Stimulated activated CD4-positive, alpha-beta T cell treated with anti-CD3 and anti-CD28 coated beads, Interleukin-15, amount 100 ng/mL, for 48 hours (primary cell): ENCODE data around the gene CCL4L2.
"Not testable (repeated sequence)": the region's sequence is repeated elsewhere in the genome, so short reads cannot be mapped to it uniquely, and the experiment has no call there.

ENCODE experiments used
- DNase-seq, 2 donors: peaks; one replicate each; pipeline ENCODE4 v3.0.0-alpha.2; 2020; ENCODE audit warnings: low read depth in 2 of 2

The CCL4L2 gene

DNA sequence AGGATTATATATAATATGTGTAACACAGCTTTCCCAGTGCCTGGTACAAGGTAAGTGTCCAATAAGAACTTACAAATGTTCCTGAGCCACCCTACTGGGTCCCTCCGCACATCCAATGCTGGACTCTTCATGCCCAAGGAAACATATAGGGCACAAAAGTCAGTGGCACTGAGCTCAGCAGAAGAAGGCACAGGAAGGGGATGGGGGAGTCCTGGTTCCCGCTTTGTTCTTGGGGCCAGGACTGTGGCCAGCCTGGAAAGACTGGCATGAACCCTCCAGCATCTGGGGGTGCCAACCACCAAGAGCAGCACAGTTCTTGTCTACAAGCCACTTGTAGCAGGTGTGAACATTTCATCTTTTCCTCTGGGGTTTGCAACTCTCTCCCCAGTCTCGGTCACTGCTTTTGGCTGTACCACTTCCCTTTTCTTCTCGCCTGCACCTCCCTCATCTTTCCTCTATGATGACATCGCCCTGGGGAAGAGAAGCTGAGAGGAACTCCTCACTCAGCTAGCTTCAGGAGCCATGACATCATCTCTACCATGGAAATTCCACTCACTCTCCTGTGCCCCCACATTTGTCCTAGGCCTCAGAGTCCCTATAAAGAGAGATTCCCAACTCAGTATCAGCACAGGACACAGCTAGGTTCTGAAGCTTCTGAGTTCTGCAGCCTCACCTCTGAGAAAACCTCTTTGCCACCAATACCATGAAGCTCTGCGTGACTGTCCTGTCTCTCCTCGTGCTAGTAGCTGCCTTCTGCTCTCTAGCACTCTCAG is at the start of gene CCL4L2:
Gene CCL4L2 (plus strand): TSS at position 625 of the 773 bp plus-strand sequence.
- not testable (repeated sequence) for DNase-seq

DNA sequence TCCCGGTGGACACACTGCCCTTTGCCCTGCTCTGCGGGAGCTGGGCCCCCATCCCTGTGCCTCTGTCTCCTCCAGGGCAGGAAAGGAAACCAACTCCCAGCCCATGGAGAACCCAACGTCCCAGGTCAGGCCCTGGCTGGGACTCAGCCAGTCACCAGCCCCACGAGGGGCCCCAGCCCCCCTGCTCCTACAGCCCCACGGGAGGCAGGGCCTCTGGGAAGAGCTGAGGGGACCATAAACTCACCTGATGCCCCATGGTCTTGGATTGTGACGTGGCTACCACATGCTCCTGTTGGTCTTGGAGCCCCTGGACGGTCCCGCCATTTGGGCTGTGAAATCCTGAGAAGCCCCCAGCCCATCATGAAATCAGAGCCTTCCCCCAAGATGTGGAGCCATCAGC is 42.0 kb upstream of the CCL4L2 start:
- DNase-seq, result not testable (repeated sequence)

DNA sequence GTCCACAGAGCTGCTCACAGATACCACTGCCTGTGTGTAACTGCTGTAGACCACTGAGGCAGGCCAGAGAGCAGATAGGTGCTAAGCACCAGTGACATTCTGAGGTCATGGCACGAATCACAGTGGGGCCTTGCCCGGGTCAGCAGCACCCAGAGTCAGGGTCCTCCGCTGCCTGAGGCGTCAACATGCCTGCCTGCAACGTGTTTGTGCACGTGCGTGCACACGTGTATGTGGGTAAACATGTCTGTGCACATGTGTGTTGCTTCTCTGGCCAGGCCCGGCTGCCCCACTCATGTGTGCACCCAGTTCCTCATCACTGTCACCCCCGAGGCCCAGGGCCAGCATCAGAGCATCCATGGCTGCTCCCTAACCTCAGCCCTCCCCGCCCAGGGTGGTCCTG is 34.3 kb upstream of the CCL4L2 start, which contains the start of gene TBC1D3B:
Gene TBC1D3B (minus strand): TSS at position 101 of the 400 bp plus-strand sequence. CDS start 1,586 bp downstream, outside the sequence.
- not testable (repeated sequence) for DNase-seq

DNA sequence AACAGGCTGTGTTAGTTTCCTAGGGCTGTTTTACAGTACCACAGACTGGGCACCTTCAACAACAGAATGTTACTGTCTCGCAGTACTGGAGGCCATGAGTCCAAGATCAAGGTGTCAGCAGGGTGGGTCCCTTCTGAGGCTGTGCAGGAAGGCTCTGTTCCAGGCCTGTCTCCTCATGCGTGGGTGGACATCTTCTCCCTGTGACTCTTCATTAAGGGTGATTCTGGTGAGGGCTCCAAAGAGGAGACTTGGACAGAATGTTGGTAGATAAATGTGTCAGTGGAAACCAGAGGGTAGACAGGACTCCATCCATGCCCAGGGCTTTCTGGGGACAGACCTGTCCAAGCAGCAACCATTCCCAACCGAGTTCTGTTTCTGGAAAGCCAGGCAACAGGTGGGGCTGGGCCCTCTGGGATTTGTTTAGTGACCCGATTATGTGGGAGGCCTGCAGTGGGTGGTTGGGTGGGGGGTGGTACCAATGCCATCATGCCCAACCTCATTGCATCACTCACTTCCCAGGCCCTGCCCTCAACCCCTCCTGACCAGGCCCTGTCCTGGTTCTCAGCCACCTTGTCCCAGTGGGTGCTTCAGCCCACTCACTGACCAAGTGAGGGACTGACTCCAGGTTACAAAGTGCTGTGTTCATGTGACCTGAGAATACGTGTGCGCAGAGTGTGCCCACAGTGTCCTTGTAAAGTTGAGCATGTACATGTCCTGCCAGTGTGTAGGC is 29.3 kb upstream of the CCL4L2 start:
- not testable (repeated sequence) for DNase-seq

DNA sequence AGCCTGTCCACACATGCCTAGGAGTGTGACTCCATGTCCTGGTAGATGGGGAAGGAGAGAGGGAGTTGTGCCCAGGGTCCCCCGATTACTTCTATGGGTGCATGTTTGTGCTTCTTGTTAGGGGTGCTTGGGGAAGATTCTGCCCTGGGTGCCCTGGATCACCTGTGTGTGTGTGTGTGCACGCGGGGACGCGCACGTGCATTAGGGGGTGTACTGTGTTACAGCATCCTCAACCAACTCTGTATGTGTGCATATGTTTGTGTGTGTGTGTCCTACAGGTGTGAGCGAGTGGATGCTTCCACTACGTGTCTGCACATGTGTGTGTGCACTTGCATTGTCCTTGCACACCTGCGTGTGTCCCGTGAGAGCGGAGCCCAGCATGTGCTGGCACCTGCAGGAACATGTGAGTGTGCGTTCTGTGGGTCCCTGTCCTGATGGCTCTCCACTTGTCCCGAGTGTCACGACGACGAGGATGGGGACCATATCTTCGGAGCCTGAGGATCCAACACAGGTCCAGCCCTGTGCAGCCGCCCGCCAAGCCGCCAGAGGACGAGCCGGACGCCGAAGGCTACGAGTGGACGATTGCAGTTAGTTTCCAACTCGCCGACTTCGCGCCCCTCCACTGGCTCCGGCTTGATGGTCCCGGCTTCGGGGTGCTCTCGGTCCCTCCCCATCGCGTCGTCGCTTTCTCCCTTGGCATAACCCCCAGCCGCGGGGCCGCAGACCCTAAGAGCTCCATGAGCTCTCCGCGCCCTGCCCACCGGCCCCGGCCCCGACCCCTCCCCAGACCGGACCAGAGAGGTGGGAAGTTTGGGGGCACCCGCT is 28.5 kb upstream of the CCL4L2 start:
- DNase-seq, result no peak

DNA sequence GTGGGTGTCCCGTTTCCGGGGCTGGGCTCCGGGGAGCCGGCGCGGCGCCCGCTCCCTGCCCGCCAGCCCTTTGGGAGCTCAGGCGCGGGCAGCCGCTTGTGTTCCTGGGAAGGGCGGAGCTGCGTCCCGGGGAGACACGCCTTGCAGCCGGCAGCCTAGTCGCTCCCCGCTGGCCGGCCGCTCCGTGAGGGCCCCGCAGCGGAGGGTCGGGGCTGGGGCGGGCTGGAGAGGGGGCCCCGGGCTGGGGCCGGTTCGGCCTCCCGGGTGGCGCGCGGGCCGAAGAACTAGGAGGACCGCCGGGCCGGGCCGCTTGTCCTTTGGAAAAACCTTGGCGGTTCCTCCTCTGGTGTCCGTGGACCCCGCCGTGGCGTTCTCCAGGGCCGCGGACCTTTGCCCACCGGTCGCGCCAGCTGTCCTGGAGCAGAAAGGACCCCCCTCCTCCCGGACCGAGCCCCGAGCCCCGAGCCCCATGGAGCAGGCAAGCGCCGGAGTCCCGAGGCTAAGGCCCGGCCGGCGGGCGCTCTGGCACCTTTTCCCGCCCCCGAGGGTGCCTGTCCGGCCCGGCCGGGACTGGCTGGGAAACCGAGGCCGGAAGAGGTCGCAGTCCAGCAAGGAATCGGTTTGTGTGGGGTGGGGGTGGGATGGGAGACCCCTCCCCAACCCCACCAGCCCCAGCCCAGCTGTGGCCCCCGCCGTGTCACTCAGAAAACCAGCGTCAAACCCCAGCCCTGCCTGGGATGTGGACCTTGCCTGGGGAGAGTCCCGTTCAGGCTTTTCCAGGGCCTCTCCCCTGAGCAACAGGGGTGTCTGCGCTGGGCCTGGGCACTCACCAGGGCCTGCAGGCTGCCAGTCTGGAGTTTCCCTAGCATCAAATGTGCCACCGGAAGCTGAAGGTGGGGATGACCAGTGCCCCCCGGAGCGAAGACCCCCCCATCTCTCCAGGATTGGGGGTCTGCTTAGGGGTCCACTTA is 27.6 kb upstream of the CCL4L2 start:
- no peak for DNase-seq

DNA sequence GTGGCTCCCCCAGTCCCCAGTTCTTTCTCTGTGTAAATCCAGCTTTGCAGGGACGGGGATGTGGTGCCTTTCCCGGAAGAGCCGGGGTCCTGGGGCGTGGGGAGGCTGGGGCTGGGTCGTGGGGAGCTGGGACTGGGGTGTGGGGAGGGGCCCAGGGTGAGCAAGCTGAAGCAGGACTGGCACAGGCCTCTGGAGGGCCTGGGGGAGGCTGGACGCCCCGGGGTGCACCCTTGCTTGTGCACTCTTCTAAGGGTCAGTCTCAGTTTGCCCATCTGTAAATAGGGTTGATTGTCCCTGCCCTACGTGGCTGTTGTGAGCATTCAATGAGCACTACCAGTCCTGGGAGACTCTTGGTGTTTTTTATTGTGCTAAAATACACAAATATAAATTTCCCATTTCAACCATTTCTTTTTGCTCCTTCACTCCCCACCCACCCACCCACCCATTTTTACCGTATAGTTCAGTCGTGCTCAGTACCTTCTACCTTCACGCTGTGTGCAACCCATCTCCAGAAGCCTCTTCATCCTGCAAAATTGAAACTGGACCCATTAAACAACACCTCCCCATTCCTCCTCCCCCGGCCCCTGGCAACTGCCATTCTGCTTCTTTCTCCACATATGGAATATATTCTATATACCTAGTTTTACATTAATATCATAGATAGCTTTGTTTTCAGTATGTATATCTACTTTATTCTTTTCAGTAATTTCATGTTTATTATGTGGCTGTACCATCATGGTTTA is 26.7 kb upstream of the CCL4L2 start:
- DNase-seq, result no peak

DNA sequence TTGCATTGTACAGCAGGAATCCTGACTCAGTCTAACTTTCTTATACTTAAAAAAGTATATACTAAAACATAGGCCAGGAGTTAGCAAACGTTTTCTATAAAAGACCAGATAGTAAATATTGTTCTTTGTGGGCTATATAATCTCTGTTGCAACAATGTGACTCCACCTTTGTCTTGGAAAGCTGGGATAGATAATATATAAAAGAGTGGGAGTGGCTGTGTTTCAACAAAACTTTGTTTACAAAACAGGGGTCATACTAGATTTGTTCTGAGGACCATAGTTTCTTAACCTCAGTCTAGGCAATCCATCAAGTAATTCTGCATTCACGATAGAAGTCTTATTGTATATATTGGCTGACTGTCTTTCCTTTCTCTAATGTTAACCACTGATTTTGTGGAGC is 25.4 kb upstream of the CCL4L2 start:
- DNase-seq, result no peak

DNA sequence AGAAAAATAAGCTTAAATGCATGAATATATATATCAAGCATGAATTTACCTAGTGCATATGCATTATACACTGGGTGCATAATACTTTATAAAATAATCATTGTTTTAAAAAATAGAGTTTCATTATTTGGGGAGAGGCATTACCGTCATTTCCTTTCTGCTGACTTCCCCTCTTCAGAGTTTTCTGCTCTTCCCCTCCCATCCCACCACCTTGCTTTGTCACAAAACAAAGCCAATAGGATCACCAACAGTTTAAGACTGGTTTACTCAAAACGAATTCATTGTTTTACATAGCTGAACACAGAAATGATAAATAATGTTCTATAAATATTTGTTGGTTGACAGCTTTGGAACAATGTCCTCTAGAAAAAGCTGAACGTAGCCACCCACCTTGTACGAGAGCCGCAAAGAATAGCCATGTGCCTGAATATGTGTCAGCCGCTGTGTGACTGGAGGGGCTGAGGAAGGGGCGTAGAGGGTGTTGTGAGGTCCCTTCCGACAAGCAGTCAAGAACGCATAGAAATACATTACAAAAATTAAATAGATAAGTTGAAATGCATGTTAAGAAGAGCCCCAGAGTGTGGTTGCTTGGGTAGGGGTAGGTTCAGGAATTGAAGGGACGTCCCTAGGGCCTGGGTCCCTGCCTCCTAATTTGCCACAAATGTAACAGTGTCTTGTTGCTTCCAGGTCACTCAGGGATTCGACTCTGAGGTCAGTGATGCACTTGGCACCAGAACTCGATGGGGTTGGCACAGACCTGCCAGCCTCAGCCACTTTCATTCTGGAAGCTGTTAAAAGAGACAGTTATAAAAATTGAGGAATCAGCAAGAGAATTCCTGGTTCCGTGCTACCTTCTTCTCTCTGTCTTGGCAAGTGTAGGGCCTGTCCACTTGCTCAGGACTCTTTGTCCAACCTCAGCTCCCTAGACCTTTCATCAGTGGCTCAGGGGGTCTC is 23.8 kb upstream of the CCL4L2 start:
- DNase-seq, result not testable (repeated sequence)

DNA sequence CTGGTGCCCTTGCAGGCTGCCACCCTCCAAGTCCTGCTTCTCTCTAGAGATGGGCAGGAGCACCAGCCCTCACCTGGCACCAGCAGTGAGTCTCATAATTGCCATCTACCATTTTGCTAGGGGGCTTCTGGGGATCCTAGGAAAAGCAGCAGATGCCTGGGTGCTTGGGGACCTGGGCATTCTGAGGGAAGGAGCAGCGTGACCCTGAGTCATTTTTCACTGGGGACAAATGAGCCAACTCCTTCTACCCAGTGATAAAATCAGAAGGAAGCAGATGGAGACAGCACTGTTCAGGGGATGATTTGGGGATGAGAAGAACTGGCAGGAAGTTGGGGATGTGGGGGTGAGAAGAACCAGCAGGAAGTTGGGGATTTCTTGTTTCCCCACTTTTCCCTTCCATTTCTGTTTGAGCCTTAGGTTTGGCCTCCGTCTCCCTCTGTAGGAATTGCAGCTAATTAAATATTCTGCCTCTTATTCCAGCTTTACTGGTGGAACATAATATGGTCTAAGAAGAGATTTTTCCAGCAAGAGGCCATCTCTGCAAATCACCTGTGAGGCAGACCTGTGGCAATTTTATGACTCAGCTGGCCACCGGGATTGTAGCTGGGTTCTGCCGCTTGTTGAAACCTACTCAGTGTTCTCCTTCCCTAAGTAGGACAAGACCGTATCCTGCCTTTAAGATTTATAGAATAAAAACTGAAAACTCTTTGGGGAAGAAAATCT is 22.8 kb upstream of the CCL4L2 start:
- DNase-seq, result not testable (repeated sequence)

DNA sequence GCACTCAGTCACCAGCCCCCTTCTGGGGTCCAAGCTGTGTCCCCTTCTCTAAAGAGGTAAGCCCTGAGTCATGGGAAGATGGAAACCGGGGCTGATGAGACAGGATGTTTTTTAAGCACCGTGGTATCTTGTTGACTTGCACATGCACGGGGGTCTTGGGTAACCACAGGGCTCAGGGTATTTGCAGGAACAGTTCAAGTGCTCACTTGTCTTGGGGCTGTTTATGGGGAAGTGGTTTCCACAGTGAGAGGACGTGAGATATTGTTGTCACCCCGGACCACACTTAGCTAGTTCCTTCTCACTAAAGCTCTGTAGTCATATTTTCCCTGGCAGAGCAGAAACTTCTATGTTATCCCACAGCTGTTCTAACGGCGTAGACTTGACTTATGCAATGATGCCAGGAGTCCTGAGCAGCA is 22.0 kb upstream of the CCL4L2 start:
- no peak for DNase-seq

DNA sequence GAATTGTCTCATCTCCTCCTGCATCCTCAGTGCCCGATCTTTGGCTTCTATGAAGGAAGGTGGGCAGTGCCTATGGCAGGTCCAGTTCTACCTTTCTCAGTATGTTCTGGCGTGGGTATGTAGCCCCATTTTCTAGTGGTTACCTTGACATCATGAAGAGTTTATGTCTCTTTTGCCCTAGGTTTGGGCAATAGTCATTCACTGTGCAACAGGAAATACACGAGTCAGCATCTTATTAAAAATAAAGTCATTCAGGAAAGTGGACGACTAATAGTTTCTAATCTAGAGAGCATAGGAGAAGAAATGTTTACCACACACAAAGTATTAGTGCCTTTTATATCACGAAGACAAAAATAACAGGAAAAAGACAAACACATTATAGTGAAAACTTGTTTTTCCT is 20.9 kb upstream of the CCL4L2 start:
- DNase-seq, result not testable (repeated sequence)

DNA sequence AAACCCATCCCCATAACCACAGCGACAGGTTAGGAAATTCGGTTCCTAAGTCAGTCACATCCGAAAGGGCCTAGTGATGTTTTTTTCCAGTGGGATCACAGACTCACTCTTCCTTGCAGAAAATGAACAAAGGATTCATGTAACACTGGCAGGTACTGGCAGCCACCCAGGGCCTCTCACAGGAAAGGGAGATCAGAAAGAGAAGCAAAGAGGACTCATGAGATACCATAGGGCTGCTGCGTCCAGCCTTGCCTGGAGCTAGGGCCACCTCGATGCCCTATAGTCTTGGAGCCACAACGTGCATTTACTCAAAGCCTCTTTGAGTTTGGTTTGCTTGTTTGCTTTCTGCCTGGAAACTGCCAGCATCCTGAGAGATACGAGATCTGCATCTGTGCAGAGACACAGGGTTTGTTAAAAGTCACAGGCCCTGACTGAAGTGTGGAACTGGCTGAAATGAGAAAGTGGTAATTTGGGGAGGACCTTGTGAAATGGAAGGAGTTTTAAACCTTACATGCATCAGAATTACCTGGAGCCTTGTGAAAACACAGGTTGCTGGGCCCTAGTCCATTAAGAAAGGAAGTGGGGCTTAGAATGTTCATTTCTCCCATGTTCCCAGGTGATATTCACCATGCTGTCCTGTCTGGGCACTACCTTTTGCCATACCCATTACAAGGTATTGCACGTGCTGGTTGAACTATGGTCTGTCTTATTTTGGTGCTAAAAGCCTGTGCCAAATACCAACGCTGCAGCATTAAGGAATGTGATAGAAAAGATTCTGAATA is 20.1 kb upstream of the CCL4L2 start:
- not testable (repeated sequence) for DNase-seq

DNA sequence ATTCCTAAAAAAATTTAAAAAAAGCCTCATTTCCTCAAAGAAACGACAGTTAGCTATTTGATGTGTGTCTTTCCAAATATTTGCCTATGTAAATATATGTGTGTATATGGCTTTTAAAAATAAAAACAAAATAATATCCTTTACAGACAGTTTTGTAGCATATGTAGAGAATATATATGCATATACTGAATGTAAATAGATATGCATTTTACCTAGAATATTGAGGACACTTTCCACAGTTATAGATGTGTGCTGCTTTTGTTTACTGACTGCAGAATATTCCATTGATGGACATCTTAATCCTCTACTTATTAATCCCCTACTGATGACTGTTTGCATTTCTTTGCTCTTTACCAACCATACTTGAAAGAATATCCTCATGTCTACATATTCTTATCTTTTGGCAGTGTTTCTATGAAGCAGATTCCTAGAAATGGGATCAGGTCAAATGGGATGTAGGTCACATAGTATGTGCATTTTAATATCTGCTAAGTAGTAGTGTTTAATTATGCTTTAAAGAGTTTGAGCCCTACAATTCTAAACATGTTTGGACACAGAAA is 17.6 kb upstream of the CCL4L2 start:
- no peak for DNase-seq

DNA sequence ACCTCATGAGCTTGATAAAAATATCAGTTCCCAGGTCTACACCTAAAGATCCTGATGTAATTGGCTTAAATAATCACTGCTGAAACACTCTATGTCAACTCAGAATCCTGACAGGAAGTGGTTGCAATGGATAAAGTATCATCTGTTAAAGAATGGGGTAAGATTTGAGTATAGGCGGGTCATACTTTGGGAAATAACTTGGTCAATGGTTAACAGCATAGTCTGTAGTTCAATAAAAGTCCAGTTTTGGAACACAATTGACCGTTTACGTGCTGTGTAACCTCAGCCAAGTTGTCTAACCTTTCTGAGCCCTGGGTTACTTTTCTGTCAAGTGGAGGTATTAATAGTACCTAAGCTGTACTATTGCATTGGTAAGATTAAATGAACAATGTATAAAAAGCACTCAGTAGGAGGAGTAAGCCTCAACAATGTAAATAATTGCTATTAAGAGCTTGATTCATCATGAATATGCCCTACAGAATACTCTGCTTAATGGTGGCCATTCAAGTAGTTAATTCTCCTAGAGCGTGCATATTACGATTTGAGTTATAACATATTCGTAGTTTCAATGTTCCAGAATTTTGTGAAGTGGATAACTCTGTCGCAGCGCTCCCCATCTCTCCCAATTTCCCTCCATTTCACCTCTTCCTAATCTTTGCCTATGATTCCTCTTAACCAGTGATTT is 16.6 kb upstream of the CCL4L2 start:
- DNase-seq, result not testable (repeated sequence)

DNA sequence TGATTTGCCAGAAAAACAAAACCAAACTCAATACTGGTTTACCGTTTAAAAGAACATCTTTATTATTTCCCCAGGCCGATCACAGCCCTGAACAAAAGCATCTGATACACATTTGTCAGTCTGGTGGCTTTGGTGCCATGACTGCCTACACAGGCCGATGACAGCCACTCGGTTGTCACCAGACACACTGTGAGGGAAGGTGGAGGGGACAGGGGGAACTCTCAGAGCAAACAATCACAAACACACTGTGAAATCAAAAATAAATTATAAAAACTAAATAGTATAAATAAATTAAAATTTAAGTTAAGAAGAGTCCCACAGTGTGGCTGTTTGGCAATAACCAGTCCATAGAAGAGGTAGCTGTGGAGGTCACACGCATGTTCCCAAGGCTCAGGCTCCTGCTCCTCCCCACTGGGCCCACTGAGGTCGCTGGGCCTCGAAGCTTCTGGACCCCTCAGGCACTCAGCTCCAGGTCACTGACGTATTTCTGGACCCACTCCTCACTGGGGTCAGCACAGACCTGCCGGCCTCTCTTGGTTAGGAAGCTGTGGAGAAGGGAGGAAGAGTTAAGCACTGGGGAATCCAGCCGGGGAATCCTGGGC is 15.9 kb upstream of the CCL4L2 start:
- not testable (repeated sequence) for DNase-seq
